ENCODE results near the gene RARG. TPM values are rescaled to one million over a fixed set of nuclear protein-coding genes. Genes with fewer than 3 reads are reported as not detected.

The RARG gene
- total RNA-seq, 1 donor = 6.6 TPM

GRCh38 chr12:53197011-53197640, 34.9 kb downstream of the RARG start:
- peaks cover 50% of the 10 kb centered on the region for H3K4me1 ChIP-seq (ENCODE audit: insufficient read depth, low read length)
- no peaks in the 10 kb centered on the region for H3K9me3 ChIP-seq (ENCODE audit: low read depth, low read length)
- H3K4me3 ChIP-seq (ENCODE audit: low read length) = no peak overlapping the region
- H3K27me3 ChIP-seq (ENCODE audit: insufficient read depth, low read length) = no peaks in the 10 kb centered on the region

DNA sequence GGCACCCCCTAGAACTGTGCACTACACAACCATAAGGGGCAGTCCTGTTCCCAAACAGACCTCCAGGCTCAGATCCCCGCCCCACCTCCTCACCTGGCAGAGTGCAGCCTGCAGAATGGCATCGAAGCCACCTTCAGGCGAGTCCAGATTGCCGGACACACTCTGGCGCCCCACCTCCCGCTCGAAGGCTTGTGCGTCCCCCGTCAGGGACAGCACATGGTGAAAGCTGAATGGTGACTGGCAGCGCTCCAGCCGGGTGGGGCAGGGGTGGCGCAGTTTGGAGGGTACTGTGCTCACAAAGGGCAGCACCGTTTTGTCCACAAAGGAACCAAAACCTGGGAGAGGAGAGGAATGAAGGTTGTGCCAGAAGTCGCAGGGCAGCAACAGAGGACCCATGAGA, 35.5 kb downstream of the RARG start:
- Histone ChIP-seq H3K4me3 (ENCODE audit: low read length) (no peak overlapping the region), H3K9me3 (ENCODE audit: low read depth, low read length) (no peaks in the 10 kb centered on the region), H3K27me3 (ENCODE audit: insufficient read depth, low read length) (no peaks in the 10 kb centered on the region), H3K4me1 (ENCODE audit: insufficient read depth, low read length) (peaks cover 43% of the 10 kb centered on the region)

DNA sequence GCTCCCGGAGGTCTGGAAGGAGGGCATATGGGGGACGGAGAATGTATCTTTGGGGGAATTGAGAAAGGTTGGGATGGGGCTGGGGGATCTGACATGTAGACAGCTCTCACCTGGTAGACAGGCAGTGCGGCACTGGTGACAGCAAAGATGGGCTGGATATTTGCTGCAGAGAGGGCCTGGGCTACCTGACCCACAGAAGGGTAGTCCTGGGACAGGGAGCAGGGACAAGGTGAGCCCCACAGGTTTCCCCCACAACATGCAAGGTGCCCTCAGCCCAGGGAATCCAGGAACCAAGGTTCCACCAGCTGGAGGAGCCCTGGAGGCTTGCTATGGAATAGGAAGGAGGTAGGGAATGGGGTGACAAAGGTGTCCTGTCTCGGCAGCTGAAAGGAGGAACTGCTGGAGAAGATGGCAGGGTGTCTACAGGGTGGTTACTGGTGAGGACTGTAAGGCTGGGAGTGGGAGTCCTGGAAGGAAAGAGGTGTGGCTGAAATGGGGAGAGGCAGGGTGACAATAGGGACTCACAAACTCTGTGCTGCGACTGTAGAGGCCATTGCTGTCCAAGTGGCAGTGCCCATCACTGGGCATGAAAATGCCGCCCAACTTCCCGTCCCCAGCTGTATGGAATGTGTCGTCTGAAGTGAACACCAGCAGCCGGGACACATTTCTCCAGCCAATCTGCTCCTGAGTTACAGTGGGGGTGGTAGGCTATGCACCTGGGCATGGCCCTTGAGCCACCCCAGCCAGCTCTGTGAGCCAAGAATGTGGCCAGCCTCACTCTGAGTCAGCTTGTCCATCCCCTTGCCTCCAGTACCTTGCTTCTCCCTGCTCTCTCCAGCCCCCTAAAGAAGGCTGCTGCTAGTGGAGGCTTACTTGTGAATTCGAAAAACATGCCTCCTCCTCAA, 36.2 kb downstream of the RARG start:
- Histone ChIP-seq H3K4me3 (ENCODE audit: low read length) (no peak overlapping the region), H3K9me3 (ENCODE audit: low read depth, low read length) (no peaks in the 10 kb centered on the region), H3K4me1 (ENCODE audit: insufficient read depth, low read length) (peaks cover 36% of the 10 kb centered on the region), H3K27me3 (ENCODE audit: insufficient read depth, low read length) (no peaks in the 10 kb centered on the region)

DNA sequence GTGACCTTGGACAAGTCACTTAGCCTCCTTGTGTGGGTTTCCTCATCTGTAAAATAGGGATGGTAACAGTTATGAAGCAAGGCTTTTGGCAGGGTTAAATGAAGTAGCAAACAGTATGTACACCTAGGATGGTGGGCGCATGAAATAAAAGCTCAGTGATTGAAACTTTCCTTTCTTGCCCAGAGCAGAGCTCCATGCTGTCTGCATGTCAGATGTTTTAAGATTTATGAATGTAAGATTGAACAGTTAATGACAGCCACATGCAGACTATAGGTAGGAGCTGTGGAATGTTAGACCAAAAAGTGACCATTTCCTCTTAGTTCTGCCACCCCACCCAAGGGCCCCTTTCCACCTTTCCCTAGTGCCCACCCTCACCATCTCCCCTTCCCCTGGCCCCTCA, 37.0 kb downstream of the RARG start:
- Histone ChIP-seq H3K4me1 (ENCODE audit: insufficient read depth, low read length) (peaks cover 28% of the 10 kb centered on the region), H3K9me3 (ENCODE audit: low read depth, low read length) (no peaks in the 10 kb centered on the region), H3K4me3 (ENCODE audit: low read length) (no peak overlapping the region), H3K27me3 (ENCODE audit: insufficient read depth, low read length) (no peaks in the 10 kb centered on the region)

DNA sequence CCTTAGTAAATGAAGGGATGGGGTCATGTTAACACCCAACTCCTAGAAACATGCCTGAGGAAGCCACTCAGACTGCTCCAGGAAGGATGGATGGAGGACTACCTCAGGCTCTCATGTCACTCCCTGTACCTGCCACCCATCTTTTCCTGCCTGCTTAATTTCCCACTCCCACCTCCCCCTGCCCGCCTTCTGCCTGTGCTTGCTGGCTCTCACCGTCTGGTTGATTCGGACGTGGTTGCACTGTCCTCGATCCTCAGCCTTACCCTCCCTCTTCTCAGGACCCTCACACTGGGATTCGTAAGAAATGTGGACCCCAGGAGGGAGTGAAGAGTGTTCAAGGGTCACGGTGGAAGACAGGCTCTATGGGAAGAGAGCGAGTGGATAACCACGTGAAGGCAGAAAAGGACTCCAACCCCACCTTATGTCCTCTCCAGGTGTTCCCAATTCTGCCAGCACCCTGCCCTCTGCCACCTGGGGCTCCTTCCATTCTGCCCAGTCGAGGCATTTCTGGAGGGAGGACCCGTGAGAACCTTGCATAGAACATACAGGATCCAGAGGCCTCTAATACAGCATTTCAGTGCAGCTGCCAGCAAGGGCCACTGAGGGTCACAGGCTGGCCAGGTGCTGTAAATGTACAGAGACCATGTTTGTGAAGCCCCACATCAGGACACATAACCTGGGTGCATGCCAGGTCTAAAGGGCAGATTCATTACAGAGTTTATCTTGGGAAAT, 37.9 kb downstream of the RARG start:
- Histone ChIP-seq H3K9me3 (ENCODE audit: low read depth, low read length) (no peaks in the 10 kb centered on the region), H3K4me1 (ENCODE audit: insufficient read depth, low read length) (peaks cover 22% of the 10 kb centered on the region), H3K4me3 (ENCODE audit: low read length) (no peak overlapping the region), H3K27me3 (ENCODE audit: insufficient read depth, low read length) (no peaks in the 10 kb centered on the region)

GRCh38 chr12:53193040-53193439, 39.0 kb downstream of the RARG start:
- Histone ChIP-seq H3K4me3 (ENCODE audit: low read length) (no peak overlapping the region), H3K27me3 (ENCODE audit: insufficient read depth, low read length) (no peaks in the 10 kb centered on the region), H3K4me1 (ENCODE audit: insufficient read depth, low read length) (peaks cover 11% of the 10 kb centered on the region), H3K9me3 (ENCODE audit: low read depth, low read length) (no peaks in the 10 kb centered on the region)

- H3K4me3 ChIP-seq (ENCODE audit: low read length) = no peak overlapping the region
- peaks cover 6% of the 10 kb centered on the region for H3K4me1 ChIP-seq (ENCODE audit: insufficient read depth, low read length)
- no peaks in the 10 kb centered on the region for H3K9me3 ChIP-seq (ENCODE audit: low read depth, low read length)
- no peaks in the 10 kb centered on the region for H3K27me3 ChIP-seq (ENCODE audit: insufficient read depth, low read length)
Measured at GRCh38 chr12:53192531-53193021, 39.4 kb downstream of the RARG start.

GRCh38 chr12:53191885-53192530, 40.0 kb downstream of the RARG start:
- peaks cover under 1% of the 10 kb centered on the region for H3K4me1 ChIP-seq (ENCODE audit: insufficient read depth, low read length)
- H3K27me3 ChIP-seq (ENCODE audit: insufficient read depth, low read length) = no peaks in the 10 kb centered on the region
- no peak overlapping the region for H3K4me3 ChIP-seq (ENCODE audit: low read length)
- H3K9me3 ChIP-seq (ENCODE audit: low read depth, low read length) = no peaks in the 10 kb centered on the region

DNA sequence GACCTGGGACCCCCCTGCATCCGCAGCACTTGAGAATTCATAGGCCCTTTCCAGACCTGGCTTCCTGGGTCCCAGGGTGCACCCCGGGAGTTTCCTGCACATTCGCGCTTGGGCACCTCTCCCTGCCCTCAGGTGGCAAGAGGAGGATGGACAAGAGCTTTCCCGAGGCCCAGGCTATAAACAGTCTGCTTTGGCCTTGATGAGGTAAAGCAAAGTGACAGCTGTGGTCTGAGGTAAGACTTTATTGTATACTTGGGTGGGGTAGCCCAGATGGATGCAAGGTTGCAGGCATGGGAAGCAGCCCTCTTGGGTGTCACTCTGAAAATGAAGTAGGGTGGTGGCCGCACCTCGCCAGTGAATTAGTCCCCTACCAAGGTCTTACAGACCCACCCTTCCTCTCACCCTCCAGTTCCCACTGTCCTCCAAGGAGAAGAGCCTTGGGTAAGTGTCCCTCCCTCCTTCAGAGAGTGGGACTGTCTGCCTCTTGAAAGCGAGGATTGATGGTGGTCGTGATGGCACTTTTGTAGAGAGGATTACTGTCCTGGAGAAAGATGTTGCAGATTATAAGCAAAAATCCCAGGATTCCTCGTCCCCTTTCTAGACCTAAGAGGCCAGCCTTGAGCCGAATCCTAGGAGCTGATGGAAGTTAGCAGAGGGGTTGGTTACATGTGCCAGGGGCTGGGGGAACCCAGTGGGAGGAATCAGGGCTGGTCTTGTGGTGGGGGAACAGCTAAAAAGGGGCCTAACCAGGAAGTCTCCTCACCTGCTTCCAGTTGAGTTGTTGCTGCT, 40.7 kb downstream of the RARG start:
- H3K4me1 ChIP-seq (ENCODE audit: insufficient read depth, low read length) = no peaks in the 10 kb centered on the region
- no peaks in the 10 kb centered on the region for H3K27me3 ChIP-seq (ENCODE audit: insufficient read depth, low read length)
- no peak overlapping the region for H3K4me3 ChIP-seq (ENCODE audit: low read length)
- no peaks in the 10 kb centered on the region for H3K9me3 ChIP-seq (ENCODE audit: low read depth, low read length)

GRCh38 chr12:53190108-53190729, 41.8 kb downstream of the RARG start:
- H3K4me3 ChIP-seq (ENCODE audit: low read length) = no peak overlapping the region
- H3K4me1 ChIP-seq (ENCODE audit: insufficient read depth, low read length) = no peaks in the 10 kb centered on the region
- H3K27me3 ChIP-seq (ENCODE audit: insufficient read depth, low read length) = no peaks in the 10 kb centered on the region
- no peaks in the 10 kb centered on the region for H3K9me3 ChIP-seq (ENCODE audit: low read depth, low read length)

DNA sequence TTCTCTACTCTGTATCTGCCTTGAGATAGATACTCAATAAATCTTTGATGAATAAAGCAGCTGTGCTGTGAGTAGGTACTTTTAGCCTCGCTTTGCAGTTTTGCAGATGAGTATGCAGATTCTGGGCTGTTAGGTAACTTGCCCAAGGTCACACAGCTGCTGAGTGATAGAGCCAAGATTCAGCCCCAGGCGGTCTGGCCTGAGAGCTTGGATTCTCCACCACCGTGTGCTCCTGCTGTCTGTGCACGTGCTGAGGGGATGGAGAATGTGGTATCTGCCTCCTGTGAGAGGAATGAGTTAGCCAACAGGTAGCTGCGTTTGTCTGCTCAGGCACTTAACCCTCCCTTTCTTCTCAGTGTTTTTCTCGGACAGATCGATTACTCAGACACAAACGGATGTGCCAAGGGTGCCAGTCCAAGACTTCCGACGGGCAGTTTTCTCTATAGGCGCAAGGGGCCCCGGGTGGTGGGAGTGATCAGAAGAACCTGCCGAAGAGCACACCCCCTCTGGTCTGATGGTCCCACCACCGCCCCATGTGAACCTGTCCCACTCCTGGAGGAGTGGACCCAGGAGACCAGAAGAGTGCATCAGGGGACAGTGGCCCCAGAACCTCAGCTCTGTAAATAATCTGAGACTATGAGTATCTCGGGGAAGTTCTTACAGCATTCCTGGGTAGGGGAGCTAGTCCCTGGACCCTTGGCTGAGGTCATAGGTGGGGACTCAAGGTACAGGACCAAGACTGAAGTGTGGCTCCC, 44.7 kb downstream of the RARG start:
- H3K27me3 ChIP-seq (ENCODE audit: insufficient read depth, low read length) = no peaks in the 10 kb centered on the region
- H3K4me3 ChIP-seq (ENCODE audit: low read length) = no peak overlapping the region
- peaks cover 21% of the 10 kb centered on the region for H3K4me1 ChIP-seq (ENCODE audit: insufficient read depth, low read length)
- H3K9me3 ChIP-seq (ENCODE audit: low read depth, low read length) = no peaks in the 10 kb centered on the region

DNA sequence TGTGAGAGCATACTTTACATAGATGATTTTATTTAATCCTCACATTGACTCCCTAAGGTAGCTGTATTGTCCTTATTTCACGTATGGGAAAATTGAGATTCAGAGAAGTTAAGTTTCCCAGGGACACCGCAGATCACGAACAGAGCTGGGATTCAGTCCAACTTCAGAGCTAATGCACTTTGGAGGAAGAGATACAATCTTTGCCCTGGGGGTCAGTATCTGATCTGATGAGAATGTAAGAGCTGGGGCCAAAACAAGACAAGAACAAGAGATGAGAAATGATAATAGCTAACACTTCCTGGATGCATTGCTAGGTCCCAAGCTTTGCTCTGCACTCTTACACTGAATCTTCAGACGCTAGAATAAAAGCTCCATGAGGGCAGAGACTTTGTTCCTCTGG, 45.3 kb downstream of the RARG start:
- Histone ChIP-seq H3K27me3 (ENCODE audit: insufficient read depth, low read length) (no peaks in the 10 kb centered on the region), H3K4me3 (ENCODE audit: low read length) (no peak overlapping the region), H3K9me3 (ENCODE audit: low read depth, low read length) (no peaks in the 10 kb centered on the region), H3K4me1 (ENCODE audit: insufficient read depth, low read length) (peaks cover 27% of the 10 kb centered on the region)

- H3K4me1 ChIP-seq (ENCODE audit: insufficient read depth, low read length) = peaks cover 34% of the 10 kb centered on the region
- H3K9me3 ChIP-seq (ENCODE audit: low read depth, low read length) = no peaks in the 10 kb centered on the region
- H3K4me3 ChIP-seq (ENCODE audit: low read length) = no peak overlapping the region
- no peaks in the 10 kb centered on the region for H3K27me3 ChIP-seq (ENCODE audit: insufficient read depth, low read length)
Measured at GRCh38 chr12:53185582-53186153, 46.3 kb downstream of the RARG start.
